Astrocyte of the spinal cord (primary cell): ENCODE measurements around the gene ETS2.

ENCODE experiments used
- DNase-seq: peaks from one replicate; pipeline ENCODE4 v3.0.0; 2011; ENCODE audit warnings: low read depth, low spot score
- H3K4me3 ChIP-seq: 2 replicates; pipeline ENCODE4 v1.5.1; 2011; ENCODE audit warnings: low read depth, mild to moderate bottlenecking, low read length, moderate library complexity
- in situ Hi-C: cut with HindIII; loops from 2 replicates; pipeline ENCODE4 v1.10.0; 2017; ENCODE audit warnings: low sequenced_read_pairs
- TF ChIP-seq, protein P1 (sequence below): IDR thresholded peaks from 2 replicates; pipeline ENCODE4 v1.5.1; 2012; ENCODE audit warnings: low read depth, mild to moderate bottlenecking, low read length, inconsistent platforms

Gene ETS2

DNA sequence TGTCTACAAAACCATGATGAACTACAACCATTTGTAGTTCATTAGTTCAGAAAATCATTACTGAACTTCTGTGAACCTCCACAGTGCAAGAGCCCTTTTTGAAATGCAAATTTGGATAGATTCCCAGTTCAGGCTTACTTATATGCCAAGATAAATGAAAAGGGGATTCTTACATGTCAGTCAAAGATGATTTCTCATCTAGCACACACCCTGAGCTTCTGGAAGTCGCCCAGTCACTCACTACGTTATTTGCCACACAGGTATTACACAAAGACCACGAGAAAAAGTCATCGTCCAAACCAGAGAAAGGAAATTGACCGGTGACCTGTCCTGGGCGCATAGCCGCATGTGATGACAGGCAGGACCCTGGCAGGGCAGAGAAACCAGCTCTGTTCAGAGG, 41.8 kb downstream of the ETS2 start:
- in situ Hi-C loops = no loop called here
- TF ChIP-seq, protein P1, sequence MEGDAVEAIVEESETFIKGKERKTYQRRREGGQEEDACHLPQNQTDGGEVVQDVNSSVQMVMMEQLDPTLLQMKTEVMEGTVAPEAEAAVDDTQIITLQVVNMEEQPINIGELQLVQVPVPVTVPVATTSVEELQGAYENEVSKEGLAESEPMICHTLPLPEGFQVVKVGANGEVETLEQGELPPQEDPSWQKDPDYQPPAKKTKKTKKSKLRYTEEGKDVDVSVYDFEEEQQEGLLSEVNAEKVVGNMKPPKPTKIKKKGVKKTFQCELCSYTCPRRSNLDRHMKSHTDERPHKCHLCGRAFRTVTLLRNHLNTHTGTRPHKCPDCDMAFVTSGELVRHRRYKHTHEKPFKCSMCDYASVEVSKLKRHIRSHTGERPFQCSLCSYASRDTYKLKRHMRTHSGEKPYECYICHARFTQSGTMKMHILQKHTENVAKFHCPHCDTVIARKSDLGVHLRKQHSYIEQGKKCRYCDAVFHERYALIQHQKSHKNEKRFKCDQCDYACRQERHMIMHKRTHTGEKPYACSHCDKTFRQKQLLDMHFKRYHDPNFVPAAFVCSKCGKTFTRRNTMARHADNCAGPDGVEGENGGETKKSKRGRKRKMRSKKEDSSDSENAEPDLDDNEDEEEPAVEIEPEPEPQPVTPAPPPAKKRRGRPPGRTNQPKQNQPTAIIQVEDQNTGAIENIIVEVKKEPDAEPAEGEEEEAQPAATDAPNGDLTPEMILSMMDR = no peak
- peak; percentile 40 for DNase-seq
- no peak overlapping the region for H3K4me3 ChIP-seq

DNA sequence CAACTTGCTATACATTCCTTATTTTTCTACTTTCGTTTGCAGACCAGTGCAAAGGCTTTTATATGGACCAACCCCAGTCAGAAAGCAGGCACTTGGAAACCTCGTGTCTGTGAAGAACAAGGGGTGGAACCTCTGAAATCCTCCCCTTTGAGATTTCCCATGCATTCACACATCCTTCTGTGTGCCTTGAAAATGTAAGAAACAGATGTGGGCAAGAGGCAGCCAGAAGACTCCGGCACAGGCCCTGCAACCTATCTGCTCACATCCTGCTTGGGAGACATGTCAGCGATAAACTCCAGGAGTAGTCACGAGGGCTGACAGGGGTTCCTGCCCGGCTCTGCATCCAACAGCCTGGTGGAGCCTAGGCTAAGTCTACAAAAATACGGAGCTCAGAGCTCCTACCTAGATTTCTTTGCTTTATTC, 42.5 kb downstream of the ETS2 start:
- no peak for DNase-seq
- in situ Hi-C loops = no loop called here
- no peak overlapping the region for H3K4me3 ChIP-seq
- TF ChIP-seq, protein P1 = no peak

DNA sequence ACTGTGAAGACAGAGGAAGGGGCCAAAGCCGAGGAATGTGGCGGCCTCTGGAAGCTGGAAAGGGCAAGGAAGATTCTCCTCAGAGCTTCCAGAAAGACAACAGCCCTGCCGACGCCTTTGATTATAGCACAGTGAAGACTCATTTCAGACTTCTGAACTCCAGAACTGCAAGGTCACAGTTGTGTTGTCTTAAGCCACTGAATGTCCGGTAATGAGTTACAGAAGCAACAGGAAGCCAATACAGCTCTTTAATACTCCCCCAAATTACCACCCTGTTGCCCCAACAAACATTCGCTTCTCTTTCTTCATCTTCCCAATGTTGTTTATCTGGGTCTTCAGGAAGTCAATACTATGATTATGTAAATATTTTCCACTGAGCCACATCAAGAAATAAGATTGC, 44.0 kb downstream of the ETS2 start:
- DNase-seq = no peak
- no peak overlapping the region for H3K4me3 ChIP-seq
- in situ Hi-C loops = no loop called here
- TF ChIP-seq, protein P1 = no peak

DNA sequence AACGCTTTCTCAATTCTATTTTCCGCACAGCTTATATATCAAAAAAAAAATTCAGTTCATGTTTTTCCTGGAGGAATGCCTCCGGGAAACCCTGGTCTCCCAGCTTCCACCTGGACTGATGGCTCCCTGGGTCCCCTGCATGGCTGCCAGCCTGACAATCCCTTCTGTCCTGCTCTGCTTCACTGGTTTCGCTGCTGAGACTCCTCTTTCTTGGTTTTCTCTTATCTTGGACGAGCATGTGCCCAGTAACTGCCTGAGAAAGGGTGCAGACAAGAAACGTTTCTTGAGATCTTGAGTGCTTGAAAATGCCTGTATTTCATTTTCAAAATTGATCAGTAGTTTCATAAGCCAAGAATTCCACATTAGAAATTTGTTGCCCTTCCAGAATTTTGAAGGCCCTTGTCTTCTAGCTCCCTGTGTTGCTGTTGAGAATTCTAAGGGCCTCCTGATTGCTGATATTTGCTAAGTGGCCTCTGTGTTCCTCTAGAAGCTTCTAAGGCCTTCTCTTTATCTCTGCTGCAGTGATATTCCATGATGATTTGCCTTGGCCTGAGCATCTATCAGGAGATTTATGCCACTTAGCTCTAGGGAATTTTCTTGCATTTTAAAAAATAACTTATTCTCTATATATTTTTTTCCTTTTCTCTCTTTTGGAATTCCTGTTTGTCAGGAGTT, 44.7 kb downstream of the ETS2 start:
- in situ Hi-C loops = no loop called here
- TF ChIP-seq, protein P1 = no peak
- no peak for DNase-seq
- no peak overlapping the region for H3K4me3 ChIP-seq

DNA sequence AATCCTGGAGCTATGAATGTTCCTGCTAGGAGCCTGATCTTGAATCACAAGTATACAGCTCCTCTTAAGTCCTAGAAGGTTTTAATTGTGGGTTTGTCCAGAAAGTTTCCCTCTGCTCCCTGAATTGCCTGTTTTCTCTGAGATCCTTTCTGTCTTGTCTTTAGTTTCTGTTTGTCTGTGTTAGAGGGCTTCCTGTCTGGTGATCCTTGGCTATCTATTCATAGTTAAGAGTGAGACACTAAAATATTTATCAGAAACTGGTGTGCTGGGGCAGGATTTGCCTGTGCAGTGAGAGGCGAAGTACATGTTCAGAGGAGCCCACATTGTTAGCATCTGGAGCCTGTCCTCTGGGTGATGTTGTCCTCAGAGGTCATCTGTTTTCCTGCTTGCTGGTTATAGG, 45.4 kb downstream of the ETS2 start:
- DNase-seq = no peak
- in situ Hi-C loops = no loop called here
- TF ChIP-seq, protein P1 = no peak
- H3K4me3 ChIP-seq = no peak overlapping the region

DNA sequence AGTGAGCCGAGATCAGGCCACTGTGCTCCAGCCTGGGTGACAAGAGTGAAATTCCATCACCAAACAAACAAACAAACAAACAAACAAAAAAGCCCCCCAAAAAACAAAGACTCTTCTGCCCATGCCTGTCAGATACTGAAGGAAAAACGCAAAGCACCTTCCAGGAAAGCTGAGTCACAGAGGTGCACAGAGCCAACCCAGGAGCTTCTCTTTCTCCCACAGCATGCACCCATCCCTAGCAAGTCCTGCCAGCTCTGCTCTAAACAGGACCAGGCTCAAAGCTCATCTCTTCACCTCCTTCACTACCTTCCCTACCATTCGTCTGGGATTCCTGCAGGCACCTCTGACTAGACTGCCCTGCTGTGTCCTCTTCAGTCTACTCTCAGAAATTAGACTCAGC, 46.5 kb downstream of the ETS2 start:
- TF ChIP-seq, protein P1 = no peak
- in situ Hi-C loops = no loop called here
- no peak overlapping the region for H3K4me3 ChIP-seq
- DNase-seq = no peak

DNA sequence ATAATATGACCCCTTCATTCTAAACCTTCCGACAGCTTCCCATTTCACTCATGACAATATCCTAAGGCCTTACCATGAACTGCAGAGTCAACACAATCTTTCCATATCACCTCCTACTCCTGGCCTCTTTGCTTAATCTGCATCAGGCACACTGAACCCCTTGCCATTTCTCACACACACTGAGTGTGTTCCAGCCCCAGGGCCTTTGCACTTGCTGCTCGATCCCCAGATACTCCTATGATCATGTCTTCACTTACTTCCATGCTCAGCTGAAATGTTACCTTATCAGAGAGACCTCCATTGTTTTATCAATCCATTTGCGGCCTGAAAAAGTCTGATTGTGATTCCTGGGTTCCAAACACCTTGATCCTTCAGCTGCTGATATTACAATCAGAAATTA, 47.0 kb downstream of the ETS2 start:
- TF ChIP-seq, protein P1 = no peak
- DNase-seq = no peak
- H3K4me3 ChIP-seq = no peak overlapping the region
- in situ Hi-C loops = no loop called here
